HG03439 (cell line): ENCODE results near the gene SRGAP2C.
"Not testable (repeated sequence)": the region's sequence is repeated elsewhere in the genome, so short reads cannot be mapped to it uniquely, and the experiment has no call there.

Experiments
- ATAC-seq: cut with Tn5 transposase; IDR thresholded peaks from one replicate; pipeline ENCODE4 v1.9.1; 2021; ENCODE audit warnings: mild to moderate bottlenecking, moderate library complexity; ENCODE audit not compliant: unreplicated experiment

SRGAP2C gene

DNA sequence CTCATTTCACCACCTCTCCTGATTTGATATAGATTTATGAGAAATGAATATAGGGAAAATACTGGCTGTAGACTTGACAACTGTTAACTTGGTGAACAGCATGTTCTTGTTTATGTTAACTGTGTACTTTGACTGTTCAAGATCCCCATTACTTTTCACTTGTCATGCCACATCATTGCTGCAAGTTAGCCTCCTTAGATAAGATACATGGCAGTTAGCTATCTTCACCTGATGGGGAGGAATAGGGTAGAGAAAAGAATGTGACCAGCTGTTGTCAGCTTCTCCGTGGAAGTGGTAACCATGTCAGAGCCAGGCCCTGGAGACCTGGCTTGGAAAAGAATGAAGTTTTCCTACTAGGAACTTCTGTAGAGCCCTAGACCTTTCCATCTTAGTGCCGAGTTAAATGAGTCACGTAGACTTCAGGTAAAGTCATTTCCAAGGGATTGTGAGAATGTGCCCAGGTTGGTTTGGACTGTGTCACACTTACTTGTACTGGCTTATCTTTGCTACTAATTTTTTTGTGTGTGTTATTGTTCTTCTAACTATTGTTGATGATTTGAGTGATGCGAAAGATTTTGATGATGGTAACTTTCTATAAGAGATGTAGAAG lies 41.6 kb downstream of the SRGAP2C start:
- ATAC-seq: not testable (repeated sequence)

DNA sequence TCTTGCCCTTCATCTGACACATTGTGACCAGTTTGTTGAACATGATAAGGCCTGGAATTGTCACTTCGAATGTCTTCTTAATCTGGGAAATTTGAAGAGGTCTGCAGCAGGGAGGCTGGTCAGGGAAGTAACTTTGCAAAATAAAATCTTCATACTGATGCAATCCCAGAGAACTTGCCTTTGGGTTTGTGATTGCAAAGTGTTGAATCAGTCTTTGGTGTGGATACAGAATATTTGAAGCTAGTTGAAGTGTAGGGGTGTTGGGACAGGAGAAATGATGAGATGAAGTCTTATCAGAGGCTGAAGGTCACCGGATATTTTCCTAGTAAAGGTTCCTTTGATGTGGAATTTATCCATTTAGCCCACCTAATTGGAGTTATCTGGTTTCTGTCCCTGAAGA lies 42.1 kb downstream of the SRGAP2C start:
- ATAC-seq: not testable (repeated sequence)

DNA sequence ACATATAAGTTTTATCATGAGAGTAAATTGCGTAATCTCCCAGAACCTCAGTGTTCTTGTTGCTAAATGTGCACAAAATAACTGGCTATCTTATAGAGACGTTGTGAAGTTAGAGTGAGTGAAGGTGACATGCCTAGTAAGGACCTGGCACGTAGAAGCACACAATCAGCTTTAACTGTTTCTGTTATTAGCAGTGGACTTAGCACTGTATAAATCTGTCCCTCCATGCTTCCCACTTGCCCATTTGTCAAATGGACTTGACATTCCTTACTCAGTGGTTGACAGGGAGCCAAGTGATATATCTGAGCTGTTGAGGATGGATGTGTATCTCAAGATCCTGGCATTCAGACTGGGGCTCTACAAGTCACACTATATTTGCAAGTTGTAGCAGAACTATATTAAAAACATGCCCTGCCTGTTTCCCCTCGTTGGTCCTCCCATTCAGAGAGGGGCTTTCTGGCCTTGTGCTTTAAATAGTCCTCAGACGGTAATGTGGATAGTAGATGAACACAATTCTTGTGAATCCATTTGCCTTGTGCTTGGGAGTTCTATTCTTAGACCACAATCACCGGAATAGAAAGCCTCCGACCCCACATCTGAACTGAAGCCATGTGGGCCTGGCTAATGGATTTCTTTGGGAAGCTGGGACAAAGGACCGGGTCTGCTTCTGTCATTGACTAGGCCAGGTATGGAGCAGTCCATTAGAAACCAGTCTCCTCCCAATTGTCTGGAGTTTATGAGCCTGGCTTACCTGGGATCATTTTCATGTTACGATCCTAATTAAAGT lies 43.0 kb downstream of the SRGAP2C start:
- ATAC-seq: not testable (repeated sequence)

DNA sequence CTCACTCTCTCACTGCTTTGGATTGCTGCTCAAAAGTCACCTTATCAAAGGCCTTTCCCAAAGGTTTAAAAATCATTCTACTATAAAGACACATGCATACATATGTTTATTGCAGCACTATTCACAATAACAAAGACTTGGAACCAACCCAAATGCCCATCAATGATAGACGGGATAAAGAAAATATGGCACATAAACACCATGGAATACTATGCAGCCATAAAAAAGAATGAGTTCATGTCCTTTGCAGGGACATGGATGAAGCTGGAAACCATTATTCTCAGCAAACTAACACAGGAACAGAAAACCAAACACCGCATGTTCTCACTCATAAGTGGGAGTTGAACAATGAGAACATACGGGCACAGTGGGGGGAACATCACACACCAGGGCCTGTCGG lies 45.9 kb downstream of the SRGAP2C start:
- not testable (repeated sequence) for ATAC-seq

DNA sequence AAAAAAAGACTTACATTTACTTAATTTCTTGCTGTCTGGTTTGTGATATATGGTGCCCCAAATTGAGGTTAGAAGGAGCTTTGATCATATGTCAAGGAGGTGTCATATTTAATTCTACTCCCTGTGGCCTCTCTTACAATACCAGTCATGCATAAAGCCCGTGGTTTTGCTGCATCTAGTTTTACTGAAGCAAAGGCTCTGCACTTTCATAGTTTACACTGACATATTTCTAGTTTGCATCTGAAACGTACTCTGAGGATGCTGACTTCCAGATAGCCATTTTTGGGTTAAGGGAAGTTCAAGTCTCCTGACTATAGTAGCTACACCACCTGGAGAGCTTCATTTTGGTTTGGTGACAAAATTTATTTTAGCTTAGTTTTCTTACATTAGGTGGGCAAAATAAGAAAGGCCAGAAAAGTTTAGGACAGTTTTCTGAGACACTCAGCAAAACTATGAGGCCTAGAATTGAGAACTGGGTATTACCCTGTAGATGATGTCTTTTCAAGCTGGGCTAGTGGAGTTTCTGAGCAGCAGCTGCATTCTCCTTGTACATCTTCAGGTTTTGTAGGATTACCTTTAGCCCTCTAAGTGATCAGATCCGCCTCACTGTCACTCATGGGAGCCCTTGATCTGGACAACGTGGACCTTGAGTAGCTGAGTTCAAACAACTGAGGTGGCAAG lies 47.8 kb downstream of the SRGAP2C start:
- not testable (repeated sequence) for ATAC-seq

DNA sequence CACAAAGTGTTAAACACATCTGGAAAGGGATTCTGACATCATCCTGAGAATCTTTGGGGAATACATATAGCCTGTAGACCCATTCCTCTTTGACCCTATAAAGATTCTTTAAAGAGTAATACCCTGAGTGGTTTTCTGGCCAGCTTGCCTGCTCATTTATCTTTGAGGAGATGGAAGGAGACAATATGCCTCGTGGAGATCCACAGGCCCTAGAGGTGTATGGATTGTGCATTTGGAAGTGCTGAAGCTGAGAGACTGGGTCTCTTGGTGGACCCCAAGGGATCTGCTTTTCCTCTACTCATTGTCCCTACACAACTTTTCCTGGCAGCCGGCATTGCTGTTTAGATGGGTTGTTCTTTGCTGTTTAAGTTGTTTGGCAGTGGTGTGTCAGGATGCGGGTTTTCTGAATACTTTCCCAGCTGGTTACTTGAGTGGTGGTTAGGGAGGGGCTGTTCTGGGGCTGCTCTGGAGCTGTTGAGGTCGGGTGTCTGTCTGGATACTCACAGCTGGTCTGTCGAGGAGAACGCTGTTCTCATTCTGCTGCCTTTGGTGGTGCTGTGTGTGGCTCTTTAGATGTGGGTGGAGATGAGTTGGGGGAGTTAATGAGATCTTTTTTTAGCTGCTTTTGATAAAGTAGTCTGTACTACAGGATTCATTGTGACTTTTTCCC lies 49.5 kb downstream of the SRGAP2C start:
- ATAC-seq: not testable (repeated sequence)

DNA sequence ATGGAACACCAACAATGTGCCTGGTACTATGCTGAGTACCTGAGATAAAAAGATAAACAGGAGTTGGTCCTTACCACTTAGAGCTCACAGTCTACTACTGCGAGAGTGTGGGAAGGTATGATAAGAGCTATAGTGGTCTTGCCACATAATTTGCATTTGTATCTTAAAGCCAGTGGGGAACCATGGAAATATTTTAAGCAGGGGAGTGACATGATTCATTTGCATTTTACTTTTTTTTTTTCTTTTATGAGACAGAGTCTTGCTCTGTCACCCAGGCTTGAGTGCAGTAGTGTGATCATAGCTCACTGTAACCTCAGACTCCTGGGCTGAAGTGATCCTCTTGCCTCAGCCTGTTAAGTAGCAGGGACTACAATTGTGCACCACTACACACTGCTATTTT lies 53.6 kb downstream of the SRGAP2C start:
- peak; percentile 91 for ATAC-seq

DNA sequence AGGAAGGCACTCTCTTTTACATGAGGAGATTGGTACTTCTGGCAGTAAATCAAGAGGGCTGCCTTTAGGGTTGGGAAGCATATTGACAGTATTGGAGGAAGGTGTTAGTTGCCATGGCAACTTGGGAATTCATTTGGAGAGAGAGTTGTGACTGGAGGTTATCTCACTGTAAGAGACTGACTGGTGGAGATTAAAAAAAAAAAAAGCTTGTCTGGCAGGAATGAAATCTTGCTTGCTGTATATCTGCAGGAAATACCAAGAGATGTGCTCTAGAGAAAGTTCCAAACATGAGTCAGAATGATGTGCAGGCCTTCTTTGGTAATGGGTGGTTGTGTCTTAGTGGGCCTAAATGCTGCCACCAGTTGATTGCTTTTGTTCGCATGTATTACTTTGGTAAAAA lies 59.1 kb downstream of the SRGAP2C start:
- ATAC-seq: not testable (repeated sequence)

DNA sequence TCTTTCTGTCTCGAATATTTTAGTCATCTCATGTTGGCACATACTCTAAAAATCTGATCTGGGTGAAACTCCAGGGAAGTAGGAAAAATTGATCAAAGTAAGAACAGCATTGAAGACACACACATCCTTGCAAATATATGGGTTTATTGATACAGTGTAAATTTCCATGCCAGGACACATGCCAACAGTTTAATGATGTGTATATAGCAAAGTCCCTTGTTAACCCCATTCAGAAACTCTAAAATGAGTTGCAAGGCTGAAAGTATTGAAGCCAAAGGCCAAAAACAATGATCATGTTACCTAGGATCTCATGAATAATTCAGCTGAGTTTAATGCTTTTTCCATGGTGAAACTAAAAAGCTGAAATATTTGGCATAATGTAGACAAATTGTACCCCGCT lies 61.6 kb downstream of the SRGAP2C start:
- ATAC-seq: not testable (repeated sequence)

DNA sequence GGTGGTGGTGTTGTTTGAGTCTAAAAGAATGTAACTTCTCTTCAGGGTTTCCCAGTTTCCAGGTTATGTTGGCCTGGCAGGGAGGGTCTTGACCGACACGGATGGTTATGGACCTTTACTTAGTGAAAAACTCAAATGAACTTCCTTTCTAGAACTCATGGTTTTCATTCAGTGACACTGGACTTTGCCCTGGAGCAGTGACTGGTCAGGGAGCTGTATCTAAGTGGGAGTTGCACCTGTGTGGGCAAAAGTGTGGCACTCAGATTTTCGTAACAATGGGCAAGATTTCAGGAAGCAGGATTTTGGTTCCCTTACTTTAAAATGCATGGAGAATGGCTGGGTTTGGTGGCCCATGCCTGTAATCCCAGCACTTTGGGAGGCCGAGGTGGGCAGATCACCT lies 67.9 kb downstream of the SRGAP2C start:
- not testable (repeated sequence) for ATAC-seq

DNA sequence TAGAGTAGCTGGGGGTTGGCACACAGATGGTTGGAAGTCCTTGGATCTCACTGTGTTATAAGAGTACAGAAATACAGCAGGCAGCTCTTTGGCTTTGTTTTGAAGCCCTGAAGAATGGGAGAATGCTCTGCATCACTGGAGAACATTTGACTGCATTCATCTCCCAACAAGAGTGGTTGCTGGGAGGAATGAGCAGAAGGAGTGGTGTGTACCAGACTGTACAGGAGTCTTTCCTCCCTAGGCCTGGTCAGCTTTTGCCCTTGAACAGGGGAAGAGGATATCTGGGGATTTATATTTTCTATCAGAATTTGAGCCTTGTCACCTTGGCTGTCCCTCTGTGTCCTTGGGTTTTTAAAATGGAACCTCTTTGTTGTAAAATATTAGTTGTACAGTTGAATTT lies 69.8 kb downstream of the SRGAP2C start:
- ATAC-seq: not testable (repeated sequence)

DNA sequence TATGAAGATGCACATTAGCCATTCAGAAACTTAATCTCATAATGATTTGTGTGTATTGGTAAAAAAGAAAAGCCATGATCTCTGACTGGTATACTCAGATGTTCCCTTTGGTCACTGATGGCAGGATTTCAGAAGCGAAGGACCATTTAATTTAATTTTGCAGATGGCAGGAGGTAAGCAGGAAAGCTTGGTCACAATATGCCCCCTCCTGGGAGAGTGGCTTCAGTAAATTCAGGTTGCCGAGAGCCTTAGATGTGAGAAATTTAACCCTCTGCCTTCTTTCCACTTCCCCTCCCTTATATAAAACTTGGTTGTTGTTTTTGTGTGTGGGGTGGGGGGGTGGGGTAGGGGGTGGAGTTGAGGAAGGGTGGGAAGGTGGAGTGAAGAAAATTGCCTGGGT lies 72.9 kb downstream of the SRGAP2C start:
- ATAC-seq: not testable (repeated sequence)

DNA sequence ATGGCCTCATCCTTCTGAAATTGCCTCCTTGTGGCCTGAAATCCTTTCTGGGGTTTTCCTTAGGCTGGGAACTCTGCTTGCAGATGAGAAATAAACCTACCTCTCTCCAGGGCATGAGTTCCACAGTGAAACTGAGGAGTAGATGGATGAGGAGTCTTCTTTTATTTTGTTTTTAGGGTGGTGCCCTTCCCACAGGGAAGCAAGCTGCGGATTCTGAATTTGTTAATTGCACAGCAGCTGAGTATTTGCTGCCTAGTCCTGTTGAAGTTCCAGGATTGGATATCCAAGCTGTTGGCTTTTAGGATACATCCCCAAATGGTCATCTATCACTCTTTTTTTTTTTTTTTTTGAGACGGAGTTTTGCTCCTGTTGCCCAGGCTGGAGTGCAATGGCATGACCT lies 73.4 kb downstream of the SRGAP2C start:
- ATAC-seq: not testable (repeated sequence)

DNA sequence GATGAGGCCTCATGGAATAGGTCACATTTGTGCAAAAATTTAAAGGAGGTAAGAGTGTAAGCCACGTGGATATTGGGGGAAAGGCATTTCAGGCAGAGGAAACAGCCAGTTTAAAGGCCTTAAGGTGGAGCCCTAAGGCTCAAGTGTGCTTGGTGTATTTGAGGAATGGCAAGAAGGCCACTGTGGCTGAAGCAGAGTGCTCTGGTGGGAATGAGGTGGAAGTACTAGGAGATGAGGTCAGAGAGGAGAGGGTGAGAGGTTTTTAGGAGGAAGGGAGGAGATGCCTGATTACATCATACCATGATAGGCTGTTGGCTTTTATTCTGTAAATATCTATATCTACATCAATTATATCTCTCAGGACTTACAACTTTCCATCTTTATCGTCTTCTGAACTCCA lies 75.4 kb downstream of the SRGAP2C start:
- not testable (repeated sequence) for ATAC-seq

DNA sequence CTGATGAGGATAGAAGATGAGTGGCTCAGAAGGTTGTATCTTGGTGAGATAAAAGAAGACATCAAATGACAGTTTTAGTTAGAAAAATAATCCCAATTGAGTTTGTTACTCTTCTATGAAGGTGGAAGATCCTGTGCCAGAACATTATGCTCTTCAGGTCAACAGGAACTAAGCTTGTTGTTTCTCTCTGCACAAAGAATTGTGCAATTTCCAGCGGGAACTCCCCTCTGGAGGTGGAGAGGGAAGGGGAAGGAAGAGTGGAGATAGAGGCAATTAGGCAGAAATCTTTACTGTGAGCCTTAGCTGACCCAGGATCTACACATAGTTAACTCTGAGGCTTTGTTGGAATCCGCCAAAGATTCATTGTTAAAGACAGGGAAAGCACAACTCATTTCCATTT lies 77.4 kb downstream of the SRGAP2C start:
- not testable (repeated sequence) for ATAC-seq

DNA sequence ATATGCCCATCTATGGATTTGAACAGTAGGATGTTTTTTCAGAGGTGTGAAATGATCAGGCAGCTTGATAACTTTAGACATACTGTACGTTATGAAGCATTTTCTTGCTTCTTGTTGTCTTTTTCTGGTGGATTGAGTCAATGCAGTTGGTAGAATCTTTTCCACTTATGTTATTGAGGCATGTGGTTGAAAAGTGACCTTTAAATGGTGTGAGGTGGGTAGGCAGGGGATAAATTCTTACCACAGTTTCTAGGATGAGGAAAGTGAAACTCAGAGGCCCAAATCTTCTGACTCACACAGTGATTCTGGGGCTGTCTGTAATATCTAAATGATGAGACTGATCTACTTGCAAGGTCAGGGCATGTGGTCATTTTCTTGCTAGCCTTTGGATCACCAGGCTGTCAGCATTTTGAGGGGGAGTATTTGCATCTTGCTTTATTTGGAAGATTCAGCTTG lies 79.0 kb downstream of the SRGAP2C start:
- ATAC-seq: peak; percentile 59

DNA sequence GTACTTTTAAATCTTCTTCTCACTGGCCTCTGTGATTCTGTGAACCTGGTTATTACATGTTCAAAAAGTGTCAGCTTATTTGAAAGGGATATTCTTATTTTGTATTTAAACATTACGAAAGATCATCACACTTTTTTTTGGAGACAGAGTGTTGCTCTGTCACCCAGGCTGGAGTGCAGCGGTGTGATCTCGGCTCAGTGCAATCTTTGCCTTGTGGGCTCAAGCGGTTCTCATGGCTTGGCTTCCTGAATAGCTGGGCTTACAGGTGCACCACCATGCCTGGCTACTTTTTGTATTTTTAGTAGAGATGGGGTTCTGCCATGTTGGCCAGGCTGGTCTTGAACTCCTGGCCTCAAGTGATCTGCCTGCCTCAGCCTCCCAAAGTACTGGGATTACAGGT lies 82.3 kb downstream of the SRGAP2C start:
- not testable (repeated sequence) for ATAC-seq

DNA sequence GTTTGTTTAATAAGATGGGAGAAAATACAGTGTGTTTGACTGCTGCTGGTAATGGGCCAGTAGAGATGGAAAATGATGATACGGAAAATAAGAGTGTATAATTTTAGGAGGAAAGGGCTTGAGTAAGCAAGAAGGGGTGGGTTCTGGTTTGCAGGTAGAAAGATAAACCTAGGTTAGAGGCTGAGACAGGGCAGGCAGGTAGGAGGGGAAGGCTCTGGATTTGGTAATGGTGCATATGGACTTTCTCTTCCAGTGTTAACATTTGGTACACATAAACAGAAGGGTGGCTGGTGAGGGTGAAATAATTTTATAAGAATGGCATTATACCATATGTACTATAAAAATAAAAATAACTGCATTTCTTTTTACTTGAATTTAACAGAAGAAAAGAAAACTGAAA lies 84.5 kb downstream of the SRGAP2C start:
- ATAC-seq: not testable (repeated sequence)

DNA sequence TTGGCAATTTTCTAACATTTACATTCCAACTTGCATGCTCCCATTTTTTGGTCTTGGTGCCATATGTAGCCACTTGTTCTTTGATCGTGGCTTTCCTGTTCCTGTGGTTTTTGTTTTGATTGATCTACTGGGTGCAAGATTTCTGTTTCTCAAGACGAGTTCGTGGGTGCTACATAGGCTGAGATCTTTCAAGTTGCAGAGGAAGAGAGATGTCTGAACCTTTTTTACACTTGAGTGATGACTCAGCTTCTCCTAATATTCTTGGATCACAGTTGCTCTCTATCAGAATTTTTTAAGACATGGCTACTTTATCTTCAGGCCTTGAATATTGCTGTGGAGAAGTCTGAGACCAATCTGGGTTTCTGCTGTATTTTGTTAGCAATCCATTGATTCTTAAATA lies 85.2 kb downstream of the SRGAP2C start:
- not testable (repeated sequence) for ATAC-seq

DNA sequence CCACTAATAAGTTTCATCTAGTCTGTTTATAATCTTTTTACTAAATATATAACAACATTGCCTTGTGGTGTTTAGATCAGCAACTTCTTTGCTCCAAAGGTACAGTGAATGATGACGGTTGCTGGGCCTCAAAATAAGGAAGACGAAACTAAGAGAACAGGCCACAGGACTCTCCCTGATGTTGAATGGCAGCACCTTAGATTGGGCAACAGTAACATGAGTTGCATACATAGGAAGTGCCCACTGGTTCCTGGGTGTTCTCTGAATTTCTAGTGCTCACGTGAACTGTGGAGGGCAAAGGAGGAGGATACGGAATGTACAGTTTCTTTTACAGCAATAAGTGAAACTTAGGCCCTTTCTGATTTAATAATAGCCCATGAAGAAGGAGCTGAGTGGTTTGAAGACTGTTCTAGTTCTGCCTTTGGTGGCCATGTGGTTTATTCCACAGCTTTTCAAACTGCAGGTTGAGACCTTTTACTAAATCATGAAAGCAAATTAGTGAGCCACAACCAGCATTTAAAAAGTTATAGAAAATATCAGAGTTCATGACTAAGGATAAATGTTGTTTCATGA lies 86.5 kb downstream of the SRGAP2C start:
- peak; percentile 38 for ATAC-seq

DNA sequence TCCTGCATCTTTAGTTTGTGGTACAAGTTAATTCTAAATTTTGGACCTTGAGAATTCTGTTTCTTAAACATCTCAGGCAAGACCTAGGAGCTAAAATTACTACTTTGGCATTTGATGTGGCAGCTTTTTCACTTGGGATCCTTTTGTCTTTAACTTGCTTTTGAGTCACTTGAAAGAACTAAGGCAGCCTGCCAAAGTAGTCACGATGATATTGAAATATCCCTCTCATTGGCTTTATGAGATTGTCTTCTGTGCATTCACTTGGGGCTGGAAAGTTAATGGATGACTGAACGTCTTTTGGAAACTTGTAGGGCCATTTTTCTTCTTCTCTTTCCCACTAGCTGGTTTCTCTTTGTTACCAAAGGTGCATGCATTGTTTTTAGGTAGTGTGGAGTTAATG lies 90.7 kb downstream of the SRGAP2C start:
- ATAC-seq: not testable (repeated sequence)
